Nephron progenitor cell (in vitro differentiated cells): ENCODE results near the gene CCDC57.
"Not testable (repeated sequence)": the region's sequence is repeated elsewhere in the genome, so short reads cannot be mapped to it uniquely, and the experiment has no call there.

ENCODE experiments used
- DNase-seq: peaks from one replicate; pipeline ENCODE4 v3.0.0; 2021
- H3K27ac Mint-ChIP-seq: 2 replicates; pipeline ENCODE4 v1.8.0; 2021; ENCODE audit warnings: mild to moderate bottlenecking, moderate library complexity, mixed read lengths
- H3K27me3 Mint-ChIP-seq: 2 replicates; pipeline ENCODE4 v1.8.0; 2021; ENCODE audit warnings: mild to moderate bottlenecking, low read depth, mixed read lengths; ENCODE audit not compliant: poor library complexity
- H3K36me3 Mint-ChIP-seq: 2 replicates; pipeline ENCODE4 v1.8.0; 2021; ENCODE audit warnings: low read depth, mixed read lengths
- H3K4me1 Mint-ChIP-seq: 2 replicates; pipeline ENCODE4 v1.8.0; 2021; ENCODE audit warnings: mixed read lengths
- H3K4me3 Mint-ChIP-seq: 2 replicates; pipeline ENCODE4 v1.8.0; 2021; ENCODE audit warnings: mild to moderate bottlenecking, moderate library complexity, mixed read lengths
- H3K9me3 Mint-ChIP-seq: 2 replicates; pipeline ENCODE4 v1.8.0; 2021; ENCODE audit warnings: mild to moderate bottlenecking, moderate library complexity, mixed read lengths
- CTCF ChIP-seq: fragments of 200-600 bp; sonication (generic); IDR thresholded peaks from 2 replicates; pipeline ENCODE4 v1.5.0; 2021; ENCODE audit warnings: antibody characterized with exemption

The CCDC57 gene

GRCh38 chr17:82212331-82213250, at the start of gene CCDC57:
Gene CCDC57, minus strand, starts transcription at chr17:82212842. Its CDS starts 10,898 bp downstream, at chr17:82201944.
- H3K27me3 Mint-ChIP-seq = no peaks in the 10 kb centered on the region
- no peaks in the 10 kb centered on the region for H3K9me3 Mint-ChIP-seq
- peaks cover 20% of the 10 kb centered on the region for H3K4me1 Mint-ChIP-seq
- DNase-seq = peak; percentile 91
- peaks cover 7% of the 10 kb centered on the region for H3K36me3 Mint-ChIP-seq
- H3K27ac Mint-ChIP-seq = no peak within 1 kb of the TSS
- TF ChIP-seq CTCF = no peak
- H3K4me3 Mint-ChIP-seq = peak within 1 kb of the TSS; percentile 82

- H3K4me3 Mint-ChIP-seq = no peak overlapping the region
- H3K27me3 Mint-ChIP-seq = peaks cover 2% of the 10 kb centered on the region
- TF ChIP-seq CTCF = no peak
- H3K27ac Mint-ChIP-seq = no peak overlapping the region
- H3K36me3 Mint-ChIP-seq = peaks cover 92% of the 10 kb centered on the region
- H3K4me1 Mint-ChIP-seq = peaks cover 5% of the 10 kb centered on the region
- no peak for DNase-seq
- H3K9me3 Mint-ChIP-seq = no peaks in the 10 kb centered on the region
These were observed 49.7 kb upstream of the CCDC57 start for GRCh38 chr17:82262344-82262743.

- peaks cover 94% of the 10 kb centered on the region for H3K36me3 Mint-ChIP-seq
- not testable (repeated sequence) for H3K27ac Mint-ChIP-seq, DNase-seq
These were observed 47.6 kb upstream of the CCDC57 start for GRCh38 chr17:82259972-82260961.

GRCh38 chr17:82258555-82258954, 45.9 kb upstream of the CCDC57 start:
- H3K4me1 Mint-ChIP-seq = no peaks in the 10 kb centered on the region
- H3K27me3 Mint-ChIP-seq = peaks cover 2% of the 10 kb centered on the region
- TF ChIP-seq CTCF = no peak
- peaks cover 81% of the 10 kb centered on the region for H3K36me3 Mint-ChIP-seq
- H3K9me3 Mint-ChIP-seq = no peaks in the 10 kb centered on the region
- no peak overlapping the region for H3K4me3 Mint-ChIP-seq
- DNase-seq = no peak
- H3K27ac Mint-ChIP-seq = peak overlapping the region; percentile 13

More at GRCh38 chr17:82259972-82260961, 47.6 kb upstream of the CCDC57 start:
- H3K9me3 Mint-ChIP-seq, H3K27me3 Mint-ChIP-seq, H3K4me3 Mint-ChIP-seq, H3K4me1 Mint-ChIP-seq: not testable (repeated sequence)

- DNase-seq = no peak
- peak overlapping the region; percentile 95 for H3K27ac Mint-ChIP-seq
These were observed 44.8 kb upstream of the CCDC57 start for GRCh38 chr17:82257473-82257872.

More at GRCh38 chr17:82257473-82257872, 44.8 kb upstream of the CCDC57 start:
- H3K9me3 Mint-ChIP-seq = no peaks in the 10 kb centered on the region
- peaks cover 2% of the 10 kb centered on the region for H3K27me3 Mint-ChIP-seq
- no peak overlapping the region for H3K4me3 Mint-ChIP-seq
- TF ChIP-seq CTCF = no peak
- H3K36me3 Mint-ChIP-seq = peaks cover 84% of the 10 kb centered on the region
- H3K4me1 Mint-ChIP-seq = no peaks in the 10 kb centered on the region
